Measurements from ENCODE around the gene SETD2.
"Not testable (repeated sequence)": the region's sequence is repeated elsewhere in the genome, so short reads cannot be mapped to it uniquely, and the experiment has no call there.

Gene SETD2

DNA sequence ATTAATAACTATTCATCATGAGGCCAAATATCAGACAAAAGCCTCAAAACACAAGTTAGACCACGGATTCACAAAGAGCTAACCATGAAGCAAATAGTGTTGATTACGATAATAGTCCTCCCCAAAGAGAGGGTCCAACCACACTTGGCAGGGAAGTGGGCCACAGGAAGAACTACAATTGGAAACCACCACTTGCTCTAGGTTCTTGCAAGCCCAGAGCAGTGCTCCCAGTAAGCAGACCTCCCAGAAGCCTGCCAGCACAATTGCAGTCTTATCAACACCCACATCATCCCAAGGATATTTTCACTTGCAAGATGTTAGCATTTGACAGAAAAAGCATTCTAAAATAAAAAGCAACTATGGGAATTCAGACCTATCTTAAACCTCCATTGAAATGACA lies 11.3 kb downstream of the SETD2 start:
- no peak for DNase-seq (ENCODE audit: low read depth in 2 of 2)

DNA sequence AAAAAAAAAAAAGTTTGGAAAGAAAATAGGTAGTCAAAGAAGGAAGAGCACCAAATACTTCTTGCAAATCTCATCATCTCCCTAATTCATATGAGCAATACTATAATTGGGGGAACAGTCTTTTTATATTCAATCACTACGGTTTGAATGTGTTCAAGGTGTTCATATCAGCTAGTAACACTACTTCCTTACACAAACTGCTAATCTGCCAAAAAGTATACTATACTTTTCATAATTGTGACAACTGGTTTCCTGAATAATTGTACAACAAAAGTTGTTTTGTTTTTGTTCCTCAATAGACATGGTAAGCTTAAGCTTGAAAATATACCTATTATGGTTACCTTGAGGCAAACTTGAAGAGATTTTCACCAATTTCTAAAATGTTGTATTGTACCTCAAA lies 12.1 kb downstream of the SETD2 start:
- no peak for DNase-seq (ENCODE audit: low read depth in 2 of 2)

- no peak for DNase-seq (ENCODE audit: low read depth in 2 of 2)
These were observed 14.5 kb downstream of the SETD2 start for GRCh38 chr3:47149339-47149933.

- no peak for DNase-seq (ENCODE audit: low read depth in 2 of 2)
These were observed 18.6 kb downstream of the SETD2 start for GRCh38 chr3:47145272-47145671.

DNA sequence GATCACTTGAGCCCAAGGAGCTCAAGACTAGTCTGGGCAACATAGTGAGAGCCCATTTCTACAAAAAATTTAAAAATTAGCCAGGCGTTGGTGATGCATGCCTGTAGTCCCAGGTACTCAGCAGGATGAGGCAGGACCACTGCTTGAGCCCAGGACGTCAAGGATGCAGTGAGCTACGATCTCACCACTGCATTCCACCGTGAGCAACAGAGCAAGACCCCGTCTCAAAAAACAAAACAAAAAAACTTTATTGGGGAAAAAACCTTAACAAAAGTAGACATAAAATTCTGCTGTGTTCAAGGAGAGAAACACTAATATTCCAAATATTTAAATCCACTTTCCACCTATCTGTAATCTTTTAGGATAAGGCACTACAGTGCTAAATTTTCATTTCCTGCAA lies 20.8 kb downstream of the SETD2 start:
- no peak for DNase-seq (ENCODE audit: low read depth in 2 of 2)

DNA sequence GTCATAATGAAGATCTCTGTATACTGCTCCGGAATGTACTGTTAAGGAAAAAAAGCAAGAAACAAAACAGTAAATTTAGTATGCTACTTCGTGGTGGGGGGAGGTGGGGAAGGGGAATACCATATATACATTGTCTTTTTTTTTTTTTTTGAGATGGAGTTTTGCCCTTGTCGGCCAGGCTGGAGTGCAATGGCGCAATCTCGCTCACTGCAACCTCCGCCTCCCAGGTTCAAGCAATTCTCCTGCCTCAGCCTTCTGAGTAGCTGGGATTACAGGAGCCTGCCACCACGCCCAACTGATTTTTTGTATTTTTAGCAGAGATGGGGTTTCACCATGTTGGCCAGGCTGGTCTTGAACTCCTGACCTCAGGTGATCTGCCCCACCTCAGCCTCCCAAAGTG lies 21.4 kb downstream of the SETD2 start:
- DNase-seq (ENCODE audit: low read depth in 2 of 2): not testable (repeated sequence)

DNA sequence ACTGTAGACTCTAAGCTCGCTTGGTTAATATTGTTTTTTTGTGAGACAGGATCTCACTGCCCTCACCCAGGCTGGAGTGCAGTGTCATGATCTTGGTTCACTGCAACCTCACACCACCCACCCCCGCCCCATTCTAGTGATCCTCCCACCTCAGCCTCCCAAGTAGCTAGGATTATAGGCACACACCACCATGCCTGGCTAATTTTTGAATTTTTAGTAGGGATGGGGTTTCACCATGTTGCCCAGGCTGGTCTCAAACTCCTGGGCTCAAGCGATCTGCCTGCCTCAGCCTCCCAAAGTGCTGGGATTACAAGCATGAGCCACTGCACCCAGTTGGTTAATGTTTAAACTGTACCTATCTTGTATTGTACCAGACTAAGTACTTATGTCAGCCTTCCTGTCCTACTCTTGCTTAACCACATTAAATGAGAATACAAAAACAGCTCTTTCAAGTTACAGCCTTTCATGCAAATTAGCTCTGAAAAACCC lies 22.9 kb downstream of the SETD2 start:
- DNase-seq (ENCODE audit: low read depth in 2 of 2): not testable (repeated sequence)

- not testable (repeated sequence) for DNase-seq (ENCODE audit: low read depth in 2 of 2)
These were observed 23.4 kb downstream of the SETD2 start for GRCh38 chr3:47140553-47140952.

- DNase-seq (ENCODE audit: low read depth in 2 of 2): no peak
These were observed 29.6 kb downstream of the SETD2 start for GRCh38 chr3:47134311-47134710.

- no peak for DNase-seq (ENCODE audit: low read depth in 2 of 2)
These were observed 30.3 kb downstream of the SETD2 start for GRCh38 chr3:47133641-47134040.

DNA sequence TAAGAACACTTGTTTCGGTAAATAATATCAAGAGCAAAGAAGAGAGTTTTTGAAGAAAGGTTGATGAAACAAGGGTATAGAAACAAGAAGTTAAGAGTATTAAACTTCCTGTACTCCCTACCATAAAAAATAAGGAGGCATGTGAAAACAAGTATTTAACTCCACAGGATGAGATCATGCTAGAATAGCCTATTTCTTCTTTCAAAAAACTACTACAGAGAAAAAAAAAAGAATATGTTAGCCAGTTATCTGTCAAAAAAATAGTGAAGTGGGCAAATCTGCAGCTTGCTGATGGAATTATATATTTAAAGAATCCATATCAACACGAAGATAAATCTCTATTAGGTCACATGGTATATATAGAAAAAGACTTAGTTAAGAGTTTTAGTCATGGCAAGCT lies 33.4 kb downstream of the SETD2 start:
- no peak for DNase-seq (ENCODE audit: low read depth in 2 of 2)

DNA sequence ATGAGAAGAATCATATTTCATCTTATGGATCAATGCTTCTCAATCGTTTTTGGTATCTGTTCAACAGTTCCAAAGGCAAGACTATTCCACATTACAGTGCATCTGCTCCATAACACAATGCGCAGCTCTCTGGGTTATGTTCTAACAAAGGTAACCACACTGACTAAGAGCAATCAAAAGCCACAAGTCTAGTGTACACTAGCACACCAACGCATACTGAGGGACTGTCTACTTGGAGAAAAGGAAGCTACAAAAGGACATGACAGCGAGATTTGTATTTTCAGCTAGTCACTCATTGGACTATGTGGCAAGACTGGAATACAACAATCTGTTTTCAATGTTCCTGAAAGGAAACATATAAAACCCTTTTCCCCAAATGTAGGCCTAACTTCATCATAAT lies 35.8 kb downstream of the SETD2 start:
- no peak for DNase-seq (ENCODE audit: low read depth in 2 of 2)

GRCh38 chr3:47123857-47124256 lies 40.1 kb downstream of the SETD2 start:
- no peak for DNase-seq (ENCODE audit: low read depth in 2 of 2)

DNA sequence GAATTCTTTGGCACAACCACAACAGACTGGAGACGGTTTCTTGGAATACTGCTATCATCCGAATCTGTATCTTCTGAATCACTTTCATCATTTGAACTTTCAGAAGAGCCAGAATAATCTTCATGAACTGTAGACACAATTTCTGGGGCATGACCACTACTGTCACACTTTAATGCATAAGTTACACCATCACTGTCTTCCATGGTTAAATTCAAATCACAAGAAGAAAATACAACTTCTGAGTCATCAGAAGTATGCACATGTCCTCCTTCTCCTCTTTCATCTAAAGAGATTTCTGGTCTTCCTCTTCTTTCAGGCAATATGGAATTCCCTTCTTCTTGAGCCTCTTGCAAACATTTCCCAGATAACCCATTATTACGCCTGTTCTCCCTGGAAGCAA lies 42.5 kb downstream of the SETD2 start:
- no peak for DNase-seq (ENCODE audit: low read depth in 2 of 2)

DNA sequence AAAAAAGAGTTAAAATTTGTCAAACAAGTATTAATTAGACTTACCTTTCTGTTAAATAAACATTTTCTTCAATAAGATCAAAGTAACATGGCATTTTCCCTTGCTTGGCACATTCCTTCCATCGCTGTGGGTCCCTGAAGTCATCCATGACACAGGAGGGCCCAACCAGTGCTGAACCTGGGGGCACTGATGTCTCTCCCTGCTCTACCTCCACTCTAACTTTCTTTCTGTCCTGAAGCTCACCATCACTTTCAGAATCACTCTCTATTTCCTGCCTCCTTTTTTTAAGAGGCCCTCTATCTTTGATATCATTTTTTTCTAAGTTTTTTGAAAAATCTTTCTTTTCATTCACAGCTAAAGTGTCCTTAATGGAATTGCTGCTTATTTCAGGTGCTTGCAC lies 43.8 kb downstream of the SETD2 start:
- no peak for DNase-seq (ENCODE audit: low read depth in 2 of 2)

GRCh38 chr3:47119387-47119786 lies 44.5 kb downstream of the SETD2 start:
- DNase-seq (ENCODE audit: low read depth in 2 of 2): not testable (repeated sequence)

DNA sequence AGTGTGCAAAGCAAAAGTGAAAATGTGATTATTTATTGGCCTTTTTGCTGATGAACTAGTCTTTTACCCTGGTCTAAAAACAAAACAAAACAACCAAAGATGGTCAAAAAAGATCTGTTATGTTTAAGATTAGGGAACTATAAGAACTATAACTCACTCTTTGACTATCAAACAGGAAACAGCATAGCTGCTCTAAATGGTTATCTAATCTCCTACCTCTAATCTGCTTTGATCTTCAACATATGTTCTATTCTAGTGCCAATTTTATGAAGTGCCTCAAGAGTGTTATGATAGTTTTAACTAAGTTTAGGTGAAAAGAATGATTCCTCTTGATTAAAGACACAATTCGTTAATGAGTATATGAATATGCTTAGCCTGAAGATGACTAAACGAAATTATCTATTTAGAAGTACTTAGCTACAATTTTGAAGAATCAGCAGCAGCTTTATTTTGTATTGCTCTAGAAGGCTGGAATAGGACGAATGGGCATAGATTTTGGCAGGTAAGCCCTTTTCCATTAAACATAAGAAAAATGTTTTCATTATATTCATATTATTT lies 46.0 kb downstream of the SETD2 start:
- no peak for DNase-seq (ENCODE audit: low read depth in 2 of 2)

DNA sequence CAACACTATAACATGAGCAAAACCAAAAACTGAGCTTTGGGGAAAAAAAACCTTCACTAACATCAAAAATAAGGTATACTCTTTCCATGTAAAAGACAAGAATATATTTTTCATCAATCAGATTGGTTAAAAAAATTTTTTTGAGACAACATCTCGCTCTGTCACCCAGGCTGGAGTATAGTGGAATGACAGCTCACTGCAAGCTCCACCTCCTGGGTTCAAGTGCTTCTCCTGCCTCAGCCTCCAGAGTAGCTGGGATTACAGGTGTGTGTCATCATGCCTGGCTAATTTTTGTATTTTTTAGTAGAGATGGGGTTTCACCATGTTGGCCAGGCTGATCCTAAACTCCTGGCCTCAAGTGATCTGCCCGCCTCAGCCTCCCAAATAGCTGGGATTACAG lies 48.4 kb downstream of the SETD2 start:
- DNase-seq (ENCODE audit: low read depth in 2 of 2): not testable (repeated sequence)

DNA sequence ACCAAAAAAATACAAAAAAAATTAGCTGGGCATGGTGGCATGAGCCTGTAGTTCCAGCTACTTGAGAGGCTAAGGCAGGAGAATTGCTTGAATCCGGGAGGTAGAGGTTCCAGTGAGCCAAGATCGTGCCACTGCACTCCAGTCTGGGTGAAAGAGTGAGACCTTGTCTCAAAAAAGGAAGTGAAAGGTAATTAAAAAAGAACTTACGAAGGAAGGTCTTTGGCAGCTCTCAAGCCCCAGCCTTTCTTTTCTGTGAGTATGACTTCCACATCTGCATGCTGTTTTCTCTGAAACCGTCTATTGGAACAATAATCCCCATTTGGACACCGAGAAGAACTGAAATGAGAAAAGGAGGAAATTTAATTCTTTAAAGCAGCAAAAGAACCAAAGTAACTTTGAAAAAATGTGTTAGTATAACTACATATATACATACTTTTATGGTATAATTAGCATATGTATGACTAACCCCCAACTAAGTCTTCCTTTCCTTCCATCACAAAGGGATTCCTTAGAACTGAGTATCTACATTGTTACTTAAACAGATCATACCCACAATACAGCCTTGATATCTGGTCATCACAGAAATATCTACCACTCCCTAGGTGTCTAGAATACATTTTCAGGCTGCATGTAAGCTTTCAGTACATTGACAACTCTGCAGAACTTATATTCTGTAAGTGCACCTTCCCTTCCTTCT lies 50.1 kb downstream of the SETD2 start:
- peak; percentile 72 to 74 for DNase-seq (ENCODE audit: low read depth in 2 of 2)

- no peak for DNase-seq (ENCODE audit: low read depth in 2 of 2)
These were observed 50.9 kb downstream of the SETD2 start for GRCh38 chr3:47112997-47113396.

DNA sequence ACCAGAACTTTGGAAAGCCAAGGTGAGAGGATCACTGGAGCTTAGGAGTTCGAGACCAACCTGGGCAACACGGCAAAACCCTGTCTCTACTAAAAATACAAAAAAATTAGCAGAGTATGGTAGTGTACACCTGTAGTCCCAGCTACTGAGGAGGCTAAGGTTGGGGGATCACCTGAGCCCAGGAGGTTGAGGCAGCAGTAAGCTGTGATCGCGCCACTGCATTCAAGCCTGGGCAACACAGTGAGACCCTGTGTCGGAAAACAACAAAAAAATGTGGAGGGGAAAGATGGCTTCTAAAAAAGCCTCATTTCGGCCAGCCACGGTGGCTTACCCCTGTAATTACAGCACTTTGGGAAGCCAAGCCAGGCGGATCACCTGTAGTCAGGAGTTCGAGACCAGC lies 54.5 kb downstream of the SETD2 start:
- DNase-seq (ENCODE audit: low read depth in 2 of 2): no peak

GRCh38 chr3:47108546-47108945 lies 55.4 kb downstream of the SETD2 start:
- DNase-seq (ENCODE audit: low read depth in 2 of 2): peak; percentile 17 to 23

DNA sequence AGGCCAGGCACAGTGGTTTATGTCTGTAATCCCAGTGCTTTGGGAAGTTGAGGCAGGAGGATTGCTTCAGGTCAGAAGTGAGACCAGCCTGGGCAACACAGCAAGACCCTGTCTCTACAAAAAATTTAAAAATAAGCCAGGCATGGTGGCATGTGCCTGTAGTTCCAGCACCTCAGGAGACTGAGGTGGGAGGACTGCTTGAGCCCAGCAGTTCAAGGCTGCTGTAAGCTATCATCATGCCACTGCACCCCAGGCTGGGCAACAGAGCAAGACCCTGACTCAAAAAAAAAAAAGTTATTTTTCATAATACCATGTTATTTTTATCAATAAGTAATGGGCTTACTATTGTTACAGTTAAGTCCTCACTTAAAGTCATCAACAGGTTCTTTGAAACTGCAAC lies 59.7 kb downstream of the SETD2 start:
- DNase-seq (ENCODE audit: low read depth in 2 of 2): no peak
